Measurements from ENCODE around the gene KLHL5. TPM values are rescaled to one million over a fixed set of nuclear protein-coding genes. Genes with fewer than 3 reads are reported as not detected.

The KLHL5 gene, protein sequence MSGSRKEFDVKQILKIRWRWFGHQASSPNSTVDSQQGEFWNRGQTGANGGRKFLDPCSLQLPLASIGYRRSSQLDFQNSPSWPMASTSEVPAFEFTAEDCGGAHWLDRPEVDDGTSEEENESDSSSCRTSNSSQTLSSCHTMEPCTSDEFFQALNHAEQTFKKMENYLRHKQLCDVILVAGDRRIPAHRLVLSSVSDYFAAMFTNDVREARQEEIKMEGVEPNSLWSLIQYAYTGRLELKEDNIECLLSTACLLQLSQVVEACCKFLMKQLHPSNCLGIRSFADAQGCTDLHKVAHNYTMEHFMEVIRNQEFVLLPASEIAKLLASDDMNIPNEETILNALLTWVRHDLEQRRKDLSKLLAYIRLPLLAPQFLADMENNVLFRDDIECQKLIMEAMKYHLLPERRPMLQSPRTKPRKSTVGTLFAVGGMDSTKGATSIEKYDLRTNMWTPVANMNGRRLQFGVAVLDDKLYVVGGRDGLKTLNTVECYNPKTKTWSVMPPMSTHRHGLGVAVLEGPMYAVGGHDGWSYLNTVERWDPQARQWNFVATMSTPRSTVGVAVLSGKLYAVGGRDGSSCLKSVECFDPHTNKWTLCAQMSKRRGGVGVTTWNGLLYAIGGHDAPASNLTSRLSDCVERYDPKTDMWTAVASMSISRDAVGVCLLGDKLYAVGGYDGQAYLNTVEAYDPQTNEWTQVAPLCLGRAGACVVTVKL
- total RNA-seq: 10 to 100 TPM; 25.1 to 41.1 TPM
- polyA plus RNA-seq (2013, experiment 1 of 2): 29.5 TPM
- polyA plus RNA-seq (2013, experiment 2 of 2): 28.6 TPM
- long read RNA-seq, experiment 1, partial matches to known transcripts: 11 of 22 reads
- long read RNA-seq, experiment 1, other reads (novel, unspliced or antisense): 7 of 22 reads
- long read RNA-seq, experiment 2, transcript KLHL5-205 (11 exons, 2,926 nt): major isoform, 70 of 106 reads
- long read RNA-seq, experiment 2, transcript KLHL5-201 (12 exons, 3,425 nt): minor isoform, 9 of 106 reads
- long read RNA-seq, experiment 2, partial matches to known transcripts: 8 of 106 reads
- long read RNA-seq, experiment 2, other reads (novel, unspliced or antisense): 19 of 106 reads
- long read RNA-seq, experiment 3, partial matches to known transcripts: 5 of 6 reads
- long read RNA-seq, experiment 3, other reads (novel, unspliced or antisense): 0 of 6 reads
- long read RNA-seq, experiment 4, partial matches to known transcripts: 22 of 23 reads
- long read RNA-seq, experiment 4, other reads (novel, unspliced or antisense): 1 of 23 reads

DNA sequence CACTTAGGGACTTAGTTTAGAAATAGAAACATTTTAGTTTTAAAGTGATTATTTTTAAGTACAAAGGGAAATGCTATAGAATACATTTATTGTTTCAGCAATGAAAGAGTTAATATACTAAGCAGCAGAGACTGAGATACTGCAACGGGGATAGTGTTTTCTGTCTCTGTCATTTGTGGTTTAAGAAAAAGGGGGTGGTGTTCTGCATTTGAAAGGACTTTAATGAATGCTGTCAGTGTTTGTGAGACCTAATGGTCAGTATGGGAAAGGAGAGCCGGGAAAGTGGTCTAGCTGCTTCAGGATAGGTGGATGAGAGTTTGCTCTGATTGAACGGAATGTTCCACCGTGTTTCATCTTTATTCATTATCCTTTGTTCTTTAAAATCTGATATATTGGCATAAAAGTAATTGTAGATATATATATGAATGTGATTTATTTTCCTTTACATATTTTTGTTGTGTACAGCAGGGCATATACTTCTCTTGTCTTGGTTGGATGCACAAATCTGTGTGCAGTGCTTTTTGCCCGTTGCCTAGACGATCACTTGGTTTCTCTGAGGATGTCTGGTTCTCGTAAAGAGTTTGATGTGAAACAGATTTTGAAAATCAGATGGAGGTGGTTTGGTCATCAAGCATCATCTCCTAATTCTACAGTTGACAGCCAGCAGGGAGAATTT is at the start of gene KLHL5:
KLHL5 (plus strand) TSS at position 139 of the 676 bp plus-strand sequence; CDS start at position 560, 421 bp downstream.
- WGBS, 2 experiments (ENCODE audit: insufficient coverage in 1 of 2, insufficient read length in 1 of 2): 37 to 46% methylated on average over 3 to 7 of the region's 7 CpGs
- Mint-ChIP-seq H3K36me3 (ENCODE audit: low read depth) (no peaks in the 10 kb centered on the region), H3K4me3 (no peak within 1 kb of the TSS), H3K27me3 (ENCODE audit: insufficient read depth) (no peaks in the 10 kb centered on the region), H3K4me1 (peaks cover 10% of the 10 kb centered on the region), H3K27ac (no peak within 1 kb of the TSS), H3K9me3 (no peaks in the 10 kb centered on the region)
- no peaks in the 10 kb centered on the region for H3K36me3 ChIP-seq (ENCODE audit: control insufficient read depth, insufficient read depth, low read length)
- DNase-seq: no peak
- H3K4me3 ChIP-seq (ENCODE audit: low read length): no peak within 1 kb of the TSS
- TF ChIP-seq, protein P1, sequence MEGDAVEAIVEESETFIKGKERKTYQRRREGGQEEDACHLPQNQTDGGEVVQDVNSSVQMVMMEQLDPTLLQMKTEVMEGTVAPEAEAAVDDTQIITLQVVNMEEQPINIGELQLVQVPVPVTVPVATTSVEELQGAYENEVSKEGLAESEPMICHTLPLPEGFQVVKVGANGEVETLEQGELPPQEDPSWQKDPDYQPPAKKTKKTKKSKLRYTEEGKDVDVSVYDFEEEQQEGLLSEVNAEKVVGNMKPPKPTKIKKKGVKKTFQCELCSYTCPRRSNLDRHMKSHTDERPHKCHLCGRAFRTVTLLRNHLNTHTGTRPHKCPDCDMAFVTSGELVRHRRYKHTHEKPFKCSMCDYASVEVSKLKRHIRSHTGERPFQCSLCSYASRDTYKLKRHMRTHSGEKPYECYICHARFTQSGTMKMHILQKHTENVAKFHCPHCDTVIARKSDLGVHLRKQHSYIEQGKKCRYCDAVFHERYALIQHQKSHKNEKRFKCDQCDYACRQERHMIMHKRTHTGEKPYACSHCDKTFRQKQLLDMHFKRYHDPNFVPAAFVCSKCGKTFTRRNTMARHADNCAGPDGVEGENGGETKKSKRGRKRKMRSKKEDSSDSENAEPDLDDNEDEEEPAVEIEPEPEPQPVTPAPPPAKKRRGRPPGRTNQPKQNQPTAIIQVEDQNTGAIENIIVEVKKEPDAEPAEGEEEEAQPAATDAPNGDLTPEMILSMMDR (conservative IDR thresholded peaks at IDR 0.05): no peak
- no peak within 1 kb of the TSS for H3K9ac ChIP-seq (ENCODE audit: extremely low read depth, low read length, poor library complexity, severe bottlenecking)
- no peaks in the 10 kb centered on the region for H3K4me1 ChIP-seq (ENCODE audit: control insufficient read depth, insufficient read depth, low read length)
- no peaks in the 10 kb centered on the region for H3K27me3 ChIP-seq (ENCODE audit: control insufficient read depth, insufficient read depth, low read length, poor library complexity, severe bottlenecking)
- no peak within 1 kb of the TSS for H3K27ac ChIP-seq (ENCODE audit: low read depth, low read length)
- H3K9me3 ChIP-seq (ENCODE audit: control insufficient read depth, low read length): no peaks in the 10 kb centered on the region

DNA sequence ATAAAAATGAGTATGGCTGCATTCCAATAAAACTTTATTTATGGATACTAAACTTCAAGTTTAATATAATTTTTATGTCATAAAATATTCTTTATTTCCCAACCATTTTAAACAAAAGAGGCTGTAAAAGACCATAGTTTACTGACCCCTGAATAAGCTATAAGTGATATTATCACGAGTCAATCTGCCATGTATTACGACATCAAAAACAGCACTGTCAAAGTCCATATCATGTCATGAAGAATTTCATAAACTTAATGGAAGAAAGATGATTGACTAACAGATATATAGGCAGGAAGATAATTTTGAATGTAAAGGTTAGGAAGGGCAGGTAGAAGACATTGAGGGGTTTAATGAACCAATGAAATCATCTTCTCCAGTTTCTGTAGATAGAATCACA is 48.0 kb upstream of the KLHL5 start:
- Histone ChIP-seq H3K27me3 (ENCODE audit: control insufficient read depth, insufficient read depth, low read length, poor library complexity, severe bottlenecking) (no peaks in the 10 kb centered on the region), H3K4me1 (ENCODE audit: control insufficient read depth, insufficient read depth, low read length) (no peaks in the 10 kb centered on the region), H3K9me3 (ENCODE audit: control insufficient read depth, low read length) (no peaks in the 10 kb centered on the region), H3K36me3 (ENCODE audit: control insufficient read depth, insufficient read depth, low read length) (no peaks in the 10 kb centered on the region), H3K9ac (ENCODE audit: extremely low read depth, low read length, poor library complexity, severe bottlenecking) (no peak overlapping the region), H3K4me3 (ENCODE audit: low read length) (no peak overlapping the region), H3K27ac (ENCODE audit: low read depth, low read length) (no peak overlapping the region)
- no peaks in the 10 kb centered on the region for H3K4me1 Mint-ChIP-seq
- no peak overlapping the region for H3K4me3 Mint-ChIP-seq
- H3K27ac Mint-ChIP-seq: no peak overlapping the region
- no peak for DNase-seq
- H3K9me3 Mint-ChIP-seq: peaks cover 2% of the 10 kb centered on the region
- no peaks in the 10 kb centered on the region for H3K27me3 Mint-ChIP-seq (ENCODE audit: insufficient read depth)
- WGBS, 2 experiments (ENCODE audit: insufficient coverage in 1 of 2, insufficient read length in 1 of 2): 98% methylated on average over 2 of the region's 2 CpGs; no CpG with 5 or more reads in 1 of the 2 experiments
- TF ChIP-seq, protein P1 (conservative IDR thresholded peaks at IDR 0.05): no peak
- H3K36me3 Mint-ChIP-seq (ENCODE audit: low read depth): no peaks in the 10 kb centered on the region
